Endothelial cell (in vitro differentiated cells): ENCODE results near the gene CCN6. TPM values are rescaled to one million over a fixed set of nuclear protein-coding genes. Genes with fewer than 3 reads are reported as not detected.
A peak's percentile ranks its signal among the peaks of the same experiment; 100 is the strongest.

Experiments used
- DNase-seq: peaks from one replicate; pipeline ENCODE4 v3.0.0; 2021; ENCODE audit warnings: low spot score
- H3K27ac Mint-ChIP-seq: one replicate; pipeline ENCODE4 v1.8.0; 2021; ENCODE audit warnings: mixed read lengths, inconsistent platforms; ENCODE audit not compliant: unreplicated experiment
- H3K27me3 Mint-ChIP-seq: one replicate; pipeline ENCODE4 v1.8.0; 2021; ENCODE audit warnings: mild to moderate bottlenecking, moderate library complexity, mixed read lengths, inconsistent platforms; ENCODE audit not compliant: unreplicated experiment
- H3K36me3 Mint-ChIP-seq: one replicate; pipeline ENCODE4 v1.8.0; 2021; ENCODE audit warnings: mild to moderate bottlenecking, low read depth, mixed read lengths, inconsistent platforms; ENCODE audit not compliant: unreplicated experiment
- H3K4me1 Mint-ChIP-seq: one replicate; pipeline ENCODE4 v1.8.0; 2021; ENCODE audit warnings: mild to moderate bottlenecking, mixed read lengths, inconsistent platforms; ENCODE audit not compliant: unreplicated experiment
- H3K4me3 Mint-ChIP-seq: one replicate; pipeline ENCODE4 v1.8.0; 2021; ENCODE audit warnings: mild to moderate bottlenecking, mixed read lengths, inconsistent platforms; ENCODE audit not compliant: unreplicated experiment
- H3K9me3 Mint-ChIP-seq: one replicate; pipeline ENCODE4 v1.8.0; 2021; ENCODE audit warnings: mixed read lengths, inconsistent platforms; ENCODE audit not compliant: unreplicated experiment
- CTCF ChIP-seq: fragments of 200-600 bp; sonication (generic); IDR thresholded peaks from one replicate; pipeline ENCODE4 v1.5.0; 2021; ENCODE audit warnings: antibody characterized with exemption; ENCODE audit not compliant: unreplicated experiment
- total RNA-seq: library from RNA; stranded (reverse); fragmentation: NEBNext Ultra II Directional; extraction: Animal tissue kit (Norgen Biotek cat#: 25700); gene quantifications from one replicate; pipeline ENCODE4 v1.2.1, GENCODE V29; 2021; ENCODE audit not compliant: unreplicated experiment

Gene CCN6
- total RNA-seq, 1 donor from 2014 or later = not detected

- no peak overlapping the region for H3K27ac Mint-ChIP-seq
- peaks cover 2% of the 10 kb centered on the region for H3K4me1 Mint-ChIP-seq
- no peaks in the 10 kb centered on the region for H3K9me3 Mint-ChIP-seq
- no peak for TF ChIP-seq CTCF
- no peak for DNase-seq
- H3K36me3 Mint-ChIP-seq = no peaks in the 10 kb centered on the region
- peaks cover 3% of the 10 kb centered on the region for H3K27me3 Mint-ChIP-seq
- no peak overlapping the region for H3K4me3 Mint-ChIP-seq
Measured at GRCh38 chr6:112113431-112113830, 59.5 kb downstream of the CCN6 start.

- Mint-ChIP-seq H3K36me3 (no peaks in the 10 kb centered on the region), H3K27ac (no peak overlapping the region), H3K4me3 (no peak overlapping the region), H3K4me1 (peaks cover 2% of the 10 kb centered on the region), H3K9me3 (no peaks in the 10 kb centered on the region), H3K27me3 (peaks cover 3% of the 10 kb centered on the region)
- no peak for DNase-seq
- TF ChIP-seq CTCF = no peak
Measured at GRCh38 chr6:112113918-112114317, 60.0 kb downstream of the CCN6 start.

- TF ChIP-seq CTCF = no peak
- no peaks in the 10 kb centered on the region for H3K36me3 Mint-ChIP-seq
- DNase-seq = no peak
- no peak overlapping the region for H3K4me3 Mint-ChIP-seq
- no peak overlapping the region for H3K27ac Mint-ChIP-seq
- H3K27me3 Mint-ChIP-seq = peaks cover 3% of the 10 kb centered on the region
- peaks cover 2% of the 10 kb centered on the region for H3K4me1 Mint-ChIP-seq
- H3K9me3 Mint-ChIP-seq = no peaks in the 10 kb centered on the region
Measured at GRCh38 chr6:112114577-112115223, 60.8 kb downstream of the CCN6 start.

- H3K4me3 Mint-ChIP-seq = no peak overlapping the region
- peaks cover 3% of the 10 kb centered on the region for H3K27me3 Mint-ChIP-seq
- H3K36me3 Mint-ChIP-seq = no peaks in the 10 kb centered on the region
- peaks cover 2% of the 10 kb centered on the region for H3K4me1 Mint-ChIP-seq
- no peak overlapping the region for H3K27ac Mint-ChIP-seq
- H3K9me3 Mint-ChIP-seq = no peaks in the 10 kb centered on the region
- TF ChIP-seq CTCF = no peak
- DNase-seq = no peak
Measured at GRCh38 chr6:112116221-112116620, 62.3 kb downstream of the CCN6 start.

- no peak for TF ChIP-seq CTCF
- peaks cover 2% of the 10 kb centered on the region for H3K4me1 Mint-ChIP-seq
- no peaks in the 10 kb centered on the region for H3K27me3 Mint-ChIP-seq
- H3K4me3 Mint-ChIP-seq = no peak overlapping the region
- no peak for DNase-seq
- H3K9me3 Mint-ChIP-seq = no peaks in the 10 kb centered on the region
- H3K36me3 Mint-ChIP-seq = no peaks in the 10 kb centered on the region
- peak overlapping the region; percentile 5 for H3K27ac Mint-ChIP-seq
Measured at GRCh38 chr6:112117554-112117953, 63.6 kb downstream of the CCN6 start.
